GM10847 (cell line): ENCODE data around the gene MTNR1A.

ENCODE experiments used
- POLR2A ChIP-seq: IDR thresholded peaks from 2 replicates; pipeline ENCODE4 v1.6.1; 2011; ENCODE audit not compliant: insufficient read length; ENCODE audit errors: extremely low read depth

MTNR1A gene

DNA sequence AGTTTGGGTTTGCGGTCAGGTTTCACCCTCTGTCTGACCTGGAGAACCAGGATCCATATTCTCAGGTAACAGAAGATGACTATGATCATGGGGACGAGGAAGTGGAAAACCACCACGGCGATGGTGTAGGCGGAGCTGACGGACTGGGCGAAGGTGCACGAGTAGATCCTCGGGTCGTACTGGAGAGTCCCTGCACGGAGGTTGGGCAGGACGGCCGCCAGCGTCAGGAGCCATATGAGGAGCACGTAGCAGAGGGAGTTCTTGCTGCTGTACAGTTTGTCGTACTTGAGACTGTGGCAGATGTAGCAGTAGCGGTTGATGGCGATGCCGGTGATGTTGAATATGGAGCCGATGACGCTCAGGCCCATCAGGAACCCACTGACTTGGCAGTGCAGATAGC lies 21.3 kb downstream of the MTNR1A start:
- no peak for TF ChIP-seq POLR2A

DNA sequence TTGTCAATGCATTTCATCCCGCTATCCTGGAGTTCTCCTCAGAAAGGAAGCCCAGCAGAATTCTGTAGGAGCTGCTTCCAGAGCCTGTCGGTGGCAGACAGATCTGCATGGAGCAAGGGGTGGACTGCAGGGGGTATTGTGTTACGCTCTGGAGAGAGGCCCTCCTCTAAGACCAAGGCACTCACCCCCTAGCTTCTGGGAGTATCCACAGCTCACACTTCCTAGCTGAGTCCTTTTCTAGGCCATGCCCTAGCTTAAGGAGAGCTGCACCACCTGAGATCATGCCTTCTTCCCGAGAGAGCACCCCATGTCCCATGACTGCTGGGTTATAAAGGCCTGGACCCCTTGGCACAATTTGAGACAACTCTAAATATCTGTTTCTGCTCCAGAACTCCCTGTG lies 39.1 kb downstream of the MTNR1A start:
- TF ChIP-seq POLR2A, result no peak

DNA sequence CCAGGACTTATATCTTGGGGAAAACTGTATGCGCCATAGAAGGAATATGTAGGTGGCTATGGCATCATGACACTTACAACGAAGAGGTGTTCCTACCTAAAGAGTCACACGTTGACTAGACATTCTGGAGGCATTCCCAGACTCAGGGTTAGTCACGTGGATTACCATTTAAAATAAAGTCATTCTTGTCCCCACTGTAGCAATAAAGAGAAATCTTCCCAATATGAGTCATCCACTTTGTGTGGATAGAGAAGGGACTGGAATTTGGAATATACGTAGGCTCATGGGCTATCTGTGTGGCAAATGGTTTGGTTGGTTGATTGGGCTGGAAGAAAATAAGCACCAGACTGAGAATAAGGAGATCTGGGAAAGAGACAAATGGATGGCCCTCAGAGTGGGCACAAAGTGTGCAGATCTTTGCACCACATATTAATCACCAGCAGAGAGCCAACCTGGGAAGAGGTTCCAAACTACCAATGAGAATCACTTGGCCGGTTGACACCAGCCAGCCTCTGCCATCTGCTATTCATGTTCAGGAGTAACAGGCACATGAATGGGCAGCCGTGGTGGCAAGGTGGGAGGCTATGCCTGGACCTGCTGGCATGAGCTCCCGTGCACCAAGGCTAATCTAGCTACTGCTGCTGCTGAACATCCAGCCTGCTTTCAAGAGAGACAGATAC lies 41.0 kb downstream of the MTNR1A start:
- TF ChIP-seq POLR2A, result no peak

DNA sequence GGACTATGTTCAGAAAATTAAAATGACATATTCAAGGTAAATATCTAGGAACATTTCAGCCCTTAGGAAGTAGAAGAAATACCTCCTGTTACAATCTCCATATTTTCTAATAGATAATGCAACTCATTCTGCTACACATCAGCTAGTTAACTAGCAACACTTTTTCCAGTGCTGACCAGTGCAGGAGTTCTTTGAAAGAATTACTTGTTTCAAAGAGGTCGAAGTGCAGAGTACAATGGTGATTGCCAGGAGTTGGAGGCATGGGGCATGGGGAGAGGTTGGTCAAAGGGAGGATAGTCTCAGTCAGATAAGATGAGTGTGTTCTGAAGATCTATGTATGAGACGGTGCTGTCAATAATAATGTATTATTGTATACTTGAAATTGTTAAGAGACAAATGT lies 53.1 kb downstream of the MTNR1A start:
- TF ChIP-seq POLR2A, result no peak

DNA sequence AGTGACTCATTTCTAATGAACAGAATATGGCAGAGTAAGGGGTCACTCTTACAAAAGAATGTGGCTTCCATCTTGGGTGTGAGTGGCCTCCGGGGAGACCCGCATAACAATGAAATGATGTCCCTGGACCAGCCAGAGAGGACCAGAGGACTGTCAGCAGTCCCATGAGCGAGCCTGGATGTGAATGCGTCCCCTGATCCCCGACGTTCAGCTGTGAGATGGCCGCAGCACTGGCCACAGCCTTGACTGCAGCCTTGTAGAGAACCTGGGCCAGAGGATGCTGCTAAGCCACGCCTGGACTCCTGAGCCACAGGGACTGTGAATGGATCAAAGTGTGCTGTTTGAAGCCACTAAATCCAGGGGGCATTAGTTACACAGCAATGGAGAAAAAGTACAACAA lies 53.8 kb downstream of the MTNR1A start:
- no peak for TF ChIP-seq POLR2A

DNA sequence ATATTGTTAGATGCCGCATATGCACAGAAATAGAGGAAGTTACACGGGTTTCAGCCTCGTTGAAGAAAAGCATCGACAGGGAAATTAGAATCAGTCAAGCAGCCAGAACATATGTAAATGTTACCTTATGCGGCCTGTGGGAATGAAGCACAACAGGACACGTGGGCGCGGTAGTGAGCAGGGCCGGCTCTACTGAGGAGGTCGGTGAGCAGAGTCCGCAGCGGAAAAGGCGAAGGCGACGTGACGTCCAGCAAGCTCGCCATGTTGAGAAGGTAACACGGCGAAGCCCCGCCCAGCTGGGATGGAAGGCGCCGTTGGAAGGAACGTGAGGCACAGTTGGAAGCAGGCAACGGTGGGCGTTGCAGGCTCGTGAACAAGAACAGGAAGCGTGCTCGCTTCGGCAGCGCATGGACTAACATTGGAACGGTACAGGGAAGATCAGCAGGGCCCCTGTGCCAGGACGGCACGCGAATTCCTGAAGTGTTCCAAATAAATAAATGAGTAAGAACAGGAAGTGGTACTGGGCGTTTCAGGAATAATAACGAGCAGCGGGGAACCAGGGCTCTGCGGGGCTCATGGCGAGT lies 54.6 kb downstream of the MTNR1A start:
- TF ChIP-seq POLR2A, result no peak

DNA sequence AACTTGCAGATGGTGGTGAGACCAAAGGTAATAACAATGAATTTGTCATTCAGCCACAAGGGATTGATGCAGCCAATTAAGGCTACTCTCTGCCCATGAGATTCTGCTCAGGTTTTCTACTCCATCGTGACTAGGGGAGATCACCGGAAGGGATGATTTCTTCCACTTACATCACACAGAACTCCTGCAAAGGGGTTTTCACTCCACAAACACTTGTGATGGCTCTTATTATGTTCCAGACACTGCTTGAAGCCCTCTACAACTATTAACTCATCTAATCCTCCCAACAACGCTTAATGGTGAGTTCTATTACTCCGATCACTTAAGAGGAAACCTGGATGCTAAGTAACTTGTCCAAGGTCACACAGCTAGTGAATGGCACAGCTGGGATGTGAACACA lies 55.9 kb downstream of the MTNR1A start:
- no peak for TF ChIP-seq POLR2A

DNA sequence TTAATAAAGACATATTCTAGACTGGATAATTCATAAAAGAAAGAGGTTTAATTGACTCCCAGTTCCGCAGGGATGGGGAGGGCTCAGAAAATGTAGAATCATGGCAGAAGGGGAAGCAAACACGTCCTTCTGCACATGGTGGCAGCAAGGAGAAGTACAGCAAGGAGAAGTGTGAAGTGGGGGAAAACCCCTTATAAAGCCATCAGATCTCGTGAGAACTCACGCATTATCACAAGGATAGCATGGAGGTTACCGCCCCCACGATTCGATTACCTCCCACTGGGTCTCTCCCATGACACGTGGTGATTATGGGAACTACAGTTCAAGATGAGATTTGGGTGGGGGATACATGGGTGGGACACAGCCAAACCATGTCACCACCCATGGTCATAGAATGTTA lies 58.3 kb downstream of the MTNR1A start:
- no peak for TF ChIP-seq POLR2A

DNA sequence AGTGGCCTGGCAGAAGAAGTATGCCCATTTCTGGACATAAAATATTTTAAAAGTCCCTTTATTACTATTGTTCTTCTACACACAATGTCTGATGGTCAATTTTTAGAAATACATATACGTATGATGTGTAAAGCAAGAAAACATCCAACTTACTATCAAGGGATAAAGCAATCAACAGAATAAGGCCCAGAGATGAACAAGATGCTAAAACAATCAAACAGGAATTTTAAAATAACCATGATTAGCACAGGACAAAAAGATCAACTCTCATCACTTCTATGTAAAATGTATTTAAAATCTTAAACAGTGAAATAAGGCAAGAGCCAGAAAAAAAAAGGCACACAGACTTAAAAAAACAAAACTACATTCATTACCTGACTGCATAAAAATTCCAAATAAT lies 60.9 kb downstream of the MTNR1A start:
- TF ChIP-seq POLR2A, result no peak

DNA sequence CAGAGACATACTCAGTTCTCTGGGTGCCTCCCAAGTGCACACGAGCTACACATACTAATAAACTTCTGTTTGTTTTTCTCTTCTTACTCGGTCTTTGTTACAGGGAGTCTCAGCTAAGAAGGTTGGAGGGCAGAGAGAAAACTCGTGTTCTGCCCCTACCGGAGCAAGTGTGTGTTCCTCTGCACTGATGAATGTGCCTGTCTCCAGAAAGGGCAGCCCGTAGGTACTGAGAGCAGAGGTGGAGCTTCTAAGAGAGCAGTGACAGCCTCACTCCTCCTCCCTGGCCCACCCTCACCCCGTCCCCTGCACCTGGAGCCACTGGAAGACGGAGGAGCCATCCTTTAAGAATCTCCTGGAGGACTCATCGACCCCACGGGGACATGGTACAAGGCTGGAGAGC lies 67.6 kb downstream of the MTNR1A start:
- no peak for TF ChIP-seq POLR2A

DNA sequence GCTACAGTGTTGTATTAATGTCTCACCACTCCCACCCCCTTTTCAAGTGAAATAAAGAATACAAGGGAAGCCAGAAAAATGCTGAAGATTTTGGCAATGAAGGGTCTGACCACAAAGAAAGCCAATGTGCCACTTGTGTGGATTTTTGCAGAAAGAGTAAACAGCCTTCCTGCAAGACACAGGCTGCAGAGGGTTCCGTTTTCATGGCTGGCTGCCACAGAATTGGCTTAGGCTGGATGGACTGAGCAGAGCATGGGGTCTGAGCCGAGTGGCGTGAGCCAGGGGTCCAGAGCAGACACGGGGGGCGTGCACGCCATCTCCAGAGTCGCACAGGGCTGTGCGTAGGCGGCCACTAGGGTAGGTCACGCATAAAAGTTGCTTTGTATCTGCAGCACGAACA lies 69.2 kb downstream of the MTNR1A start:
- TF ChIP-seq POLR2A, result no peak

DNA sequence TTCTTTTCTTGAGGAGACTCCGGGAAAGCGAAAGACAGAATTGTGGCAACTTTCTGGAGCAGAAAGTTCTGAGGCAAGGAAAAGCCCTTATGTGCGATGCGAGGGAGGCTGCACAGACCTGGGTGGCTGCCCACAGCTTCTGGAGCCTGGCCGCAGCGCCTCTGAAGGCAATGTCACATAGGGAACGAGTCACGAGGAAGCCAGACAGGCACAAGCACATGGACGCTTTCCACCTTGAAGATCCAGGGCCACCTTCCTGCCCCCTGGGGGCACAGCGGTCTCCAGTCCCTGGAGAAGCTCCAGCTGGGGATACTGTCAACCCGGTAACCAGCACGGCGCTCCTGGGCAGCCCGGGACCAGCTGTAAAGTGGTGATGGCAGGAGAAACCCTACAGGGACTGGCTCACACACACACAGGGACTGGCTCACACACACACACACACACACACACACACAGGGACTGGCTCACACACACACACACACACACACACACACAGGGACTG lies 69.8 kb downstream of the MTNR1A start:
- no peak for TF ChIP-seq POLR2A

DNA sequence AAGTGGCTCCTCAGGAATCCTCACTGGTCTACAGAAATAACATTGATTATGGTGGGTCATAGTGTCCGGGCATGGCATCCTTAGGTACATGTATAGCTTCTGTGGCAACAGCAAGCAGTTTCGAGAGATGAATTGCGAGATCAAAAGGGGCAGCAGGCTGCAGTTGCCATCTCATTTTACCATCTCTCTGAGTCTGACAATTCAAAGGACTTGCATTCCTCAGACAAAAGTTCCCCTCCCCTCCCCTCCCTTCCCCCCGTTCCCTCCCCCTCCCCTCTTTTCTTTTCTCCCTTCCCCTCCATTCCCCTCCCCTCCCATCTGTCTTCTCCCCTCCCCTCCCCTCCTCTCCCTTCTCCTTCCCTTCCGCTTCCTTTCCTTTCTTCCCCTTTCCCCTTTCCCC lies 70.2 kb downstream of the MTNR1A start:
- no peak for TF ChIP-seq POLR2A

DNA sequence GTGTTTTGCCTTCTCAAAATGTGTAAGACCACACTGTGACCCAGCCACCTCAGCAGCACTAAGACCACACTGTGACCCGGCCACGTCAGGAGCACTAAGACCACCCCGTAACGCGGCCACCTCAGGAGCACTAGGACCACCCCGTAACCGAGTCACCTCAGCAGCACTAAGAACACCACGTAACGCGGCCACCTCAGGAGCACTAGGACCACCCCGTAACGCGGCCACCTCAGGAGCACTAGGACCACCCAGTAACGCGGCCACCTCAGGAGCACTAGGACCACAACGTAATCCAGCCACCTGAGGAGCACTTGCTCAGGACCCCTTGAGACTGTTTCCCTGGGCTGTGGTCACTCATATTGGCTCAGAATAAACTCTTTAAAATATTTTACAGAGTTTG lies 71.7 kb downstream of the MTNR1A start:
- no peak for TF ChIP-seq POLR2A
